ENCODE results near the gene ZNF576. TPM values are rescaled to one million over a fixed set of nuclear protein-coding genes. Genes with fewer than 3 reads are reported as not detected.

ZNF576 gene
- total and polyA plus RNA-seq, 2 of the 4 experiments (the other 2 are of a cell fraction): 13.8 to 19.5 TPM

DNA sequence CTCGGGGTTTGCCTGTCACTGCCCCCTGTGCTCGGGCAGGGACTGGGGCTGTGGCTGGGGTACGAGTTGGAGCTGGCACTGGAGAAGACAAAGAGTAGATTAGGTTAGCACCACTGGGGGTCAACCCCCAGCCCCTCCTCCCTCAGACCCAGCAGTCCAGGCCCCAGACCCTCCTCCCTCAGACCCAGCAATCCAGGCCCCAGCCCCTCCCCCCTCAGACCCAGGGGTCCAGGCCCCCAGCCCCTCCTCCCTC is 44.3 kb upstream of the ZNF576 start:
- Histone ChIP-seq H3K36me3 (ENCODE audit: control insufficient read depth, insufficient read depth, low read length) (peaks cover 31% of the 10 kb centered on the region), H4K91ac (ENCODE audit: insufficient read depth, low read depth, low read length) (no peak overlapping the region), H4K20me1 (ENCODE audit: insufficient read depth, low read length) (no peaks in the 10 kb centered on the region), H3K14ac (replicated peaks; ENCODE audit: low read depth, low read length) (no peak overlapping the region), H3K9ac (ENCODE audit: low read depth, low read length) (no peak overlapping the region), H3K4me3 (ENCODE audit: insufficient read depth, low read depth, low read length) (no peak overlapping the region), H3K56ac (ENCODE audit: extremely low read depth, insufficient read depth, low read length) (no peak overlapping the region), H2AFZ (replicated peaks; ENCODE audit: low read length, poor library complexity) (no peak overlapping the region), H4K8ac (ENCODE audit: low read depth in 2 of 2, low read length in 2 of 2) (no peak overlapping the region), H3K23ac (ENCODE audit: low read depth, low read length) (no peak overlapping the region), H3K4me2 (ENCODE audit: low read depth, low read length) (no peak overlapping the region), H3K9me1 (ENCODE audit: insufficient read depth, low read length) (no peaks in the 10 kb centered on the region), H3K18ac (ENCODE audit: low read depth, low read length) (no peak overlapping the region), H2BK5ac (ENCODE audit: low read depth, low read length, poor library complexity, severe bottlenecking) (no peak overlapping the region), H3K27me3 (ENCODE audit: control insufficient read depth, insufficient read depth, low read length) (no peaks in the 10 kb centered on the region), H2BK120ac (ENCODE audit: low read depth, low read length) (no peak overlapping the region), H3K9me3 (ENCODE audit: control insufficient read depth, insufficient read depth, low read length) (no peaks in the 10 kb centered on the region), H3K79me1 (ENCODE audit: low read depth in 1 of 2, low read length in 2 of 2) (peaks cover 7 to 9% of the 10 kb centered on the region in 2 experiments; a peak in 3 of 4 replicates), H2BK20ac (ENCODE audit: low read depth, low read length) (no peak overlapping the region), H4K5ac (ENCODE audit: low read depth, low read length) (no peak overlapping the region), H3K4me1 (ENCODE audit: control insufficient read depth, insufficient read depth, low read length) (no peaks in the 10 kb centered on the region), H2AK9ac (replicated peaks; ENCODE audit: low read depth, low read length, poor library complexity) (no peak overlapping the region), H3K4ac (ENCODE audit: low read depth, low read length) (no peak overlapping the region), H2BK15ac (ENCODE audit: low read depth, low read length) (no peak overlapping the region), H3K27ac (ENCODE audit: insufficient read depth, low read length) (no peak overlapping the region), H2AK5ac (ENCODE audit: low read depth, low read length) (no peak overlapping the region)
- intact Hi-C loops (cut with micrococcal nuclease): no loop called here
- DNase-seq: no peak
- WGBS, 2 experiments (ENCODE audit: extremely low coverage in 2 of 2, insufficient read length in 1 of 2): no CpG with 5 or more reads among the region's 3 CpGs
- POLR2A ChIA-PET (ENCODE audit: unreplicated experiment): no interaction called here
- TF ChIP-seq FOS (IDR thresholded peaks at IDR 0.05; ENCODE audit: low read depth, low read length): no peak
- no peak for TF ChIP-seq RFX5 (IDR thresholded peaks at IDR 0.05; ENCODE audit: low read depth, low read length)
- no peak for TF ChIP-seq NFE2L2 (IDR thresholded peaks at IDR 0.05; ENCODE audit: low read depth, low read length)
- no peak for TF ChIP-seq RCOR1 (IDR thresholded peaks at IDR 0.05; ENCODE audit: insufficient replicate concordance, low read length)
- TF ChIP-seq CEBPB (IDR thresholded peaks at IDR 0.05; ENCODE audit: low read depth, low read length): no peak
- TF ChIP-seq POLR2A (IDR thresholded peaks at IDR 0.05; ENCODE audit: low read depth, low read length): no peak
- no peak for TF ChIP-seq MXI1 (IDR thresholded peaks at IDR 0.05; ENCODE audit: borderline replicate concordance, low read depth, low read length)
- TF ChIP-seq, protein P1, sequence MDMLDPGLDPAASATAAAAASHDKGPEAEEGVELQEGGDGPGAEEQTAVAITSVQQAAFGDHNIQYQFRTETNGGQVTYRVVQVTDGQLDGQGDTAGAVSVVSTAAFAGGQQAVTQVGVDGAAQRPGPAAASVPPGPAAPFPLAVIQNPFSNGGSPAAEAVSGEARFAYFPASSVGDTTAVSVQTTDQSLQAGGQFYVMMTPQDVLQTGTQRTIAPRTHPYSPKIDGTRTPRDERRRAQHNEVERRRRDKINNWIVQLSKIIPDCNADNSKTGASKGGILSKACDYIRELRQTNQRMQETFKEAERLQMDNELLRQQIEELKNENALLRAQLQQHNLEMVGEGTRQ (IDR thresholded peaks at IDR 0.05; ENCODE audit: low read depth, low read length): no peak
- no peak for TF ChIP-seq CHD1 (IDR thresholded peaks at IDR 0.05; ENCODE audit: low read depth, low read length)
- no peak for TF ChIP-seq MAFK (IDR thresholded peaks at IDR 0.05; ENCODE audit: low read depth, low read length)
- no peak for TF ChIP-seq BHLHE40 (IDR thresholded peaks at IDR 0.05; ENCODE audit: low read depth, low read length)
- TF ChIP-seq MAZ (IDR thresholded peaks at IDR 0.05; ENCODE audit: borderline replicate concordance, low read depth, low read length): no peak
- no TSS peak for BruUV-seq (replicated peaks)
- no peak for ATAC-seq (ENCODE audit: low read depth)
- in situ Hi-C loops (cut with MboI; ENCODE audit: low sequenced_read_pairs): loop anchor here (5.0 kb wide), 1 partner anchor 100 kb away; no protein-coding TSS in a partner anchor
- CTCF ChIA-PET: no interaction called here
- dilution Hi-C loops (cut with HindIII; ENCODE audit: low sequenced_read_pairs, unreplicated experiment): no loop called here

Measured in IMR-90 (cell line).